Keratinocyte (primary cell): ENCODE data around the gene THRB. TPM values are rescaled to one million over a fixed set of nuclear protein-coding genes. Genes with fewer than 3 reads are reported as not detected.
A peak's percentile ranks its signal among the peaks of the same experiment; 100 is the strongest.

Experiments used
- DNase-seq: peaks from one replicate; pipeline ENCODE4 v3.0.0-alpha.2; 2011; ENCODE audit warnings: low read depth, missing footprints, low spot score
- FAIRE-seq: peaks from 2 replicates; lab custom pipeline; 2011; peaks lifted over from hg19 to GRCh38; lab: Jason Lieb, UNC
- H2AFZ ChIP-seq: 2 replicates; pipeline ENCODE4 v1.6.0; 2012; ENCODE audit warnings: low read length, control low read depth, inconsistent platforms; ENCODE audit not compliant: control insufficient read depth
- H3K27ac ChIP-seq: 2 replicates; pipeline ENCODE4 v1.5.1; 2011; ENCODE audit warnings: low read length; ENCODE audit not compliant: control insufficient read depth, insufficient read depth
- H3K27me3 ChIP-seq: 3 replicates; pipeline ENCODE4 v1.6.0; 2011; ENCODE audit warnings: low read length; ENCODE audit not compliant: control insufficient read depth, insufficient read depth; ENCODE audit errors: extremely low read depth
- H3K36me3 ChIP-seq, 2 experiments: 2 replicates in 1 of 2; 3 replicates in 1 of 2; pipeline ENCODE4 v1.5.1; 2011; ENCODE audit warnings: low read length in 2 of 2, mild to moderate bottlenecking in 1 of 2; ENCODE audit not compliant: control insufficient read depth in 2 of 2, insufficient read depth in 2 of 2; ENCODE audit errors: extremely low read depth in 1 of 2
- H3K4me1 ChIP-seq: 3 replicates; pipeline ENCODE4 v1.5.1; 2011; ENCODE audit warnings: low read length; ENCODE audit not compliant: control insufficient read depth, insufficient read depth; ENCODE audit errors: extremely low read depth
- H3K4me2 ChIP-seq: 3 replicates; pipeline ENCODE4 v1.6.0; 2011; ENCODE audit warnings: low read depth, low read length; ENCODE audit not compliant: control insufficient read depth, insufficient read depth; ENCODE audit errors: extremely low read depth
- H3K4me3 ChIP-seq, 3 experiments: fragments of 200-600 bp in 1 of 3; sonication (generic) in 1 of 3; 2 replicates in 2 of 3; 3 replicates in 1 of 3; pipeline ENCODE4 v1.5.1; 2011 to 2016; ENCODE audit warnings: low read length in 3 of 3, mild to moderate bottlenecking in 3 of 3, control low read depth in 2 of 3, inconsistent platforms in 1 of 3, low read depth in 1 of 3, mixed read lengths in 1 of 3, mixed run types in 1 of 3, moderate library complexity in 1 of 3; ENCODE audit not compliant: control insufficient read depth in 2 of 3, insufficient read depth in 2 of 3; ENCODE audit errors: extremely low read depth in 1 of 3
- H3K79me2 ChIP-seq: 2 replicates; pipeline ENCODE4 v1.6.0; 2012; ENCODE audit warnings: low read length; ENCODE audit not compliant: control insufficient read depth, insufficient read depth
- H3K9ac ChIP-seq: 3 replicates; pipeline ENCODE4 v1.6.0; 2011; ENCODE audit warnings: low read length; ENCODE audit not compliant: control insufficient read depth, insufficient read depth; ENCODE audit errors: extremely low read depth
- H3K9me1 ChIP-seq: 3 replicates; pipeline ENCODE4 v1.6.0; 2011; ENCODE audit warnings: low read length; ENCODE audit not compliant: control insufficient read depth, insufficient read depth; ENCODE audit errors: extremely low read depth
- H3K9me3 ChIP-seq: 2 replicates; pipeline ENCODE4 v1.5.1; 2012; ENCODE audit warnings: low read depth, low read length; ENCODE audit not compliant: control insufficient read depth
- H4K20me1 ChIP-seq: 3 replicates; pipeline ENCODE4 v1.6.0; 2011; ENCODE audit warnings: low read length; ENCODE audit not compliant: control insufficient read depth, insufficient read depth; ENCODE audit errors: extremely low read depth
- CTCF ChIP-seq, 3 experiments: IDR thresholded peaks in 1 of 3; conservative IDR thresholded peaks in 1 of 3; optimal IDR thresholded peaks in 1 of 3; 2 replicates in 2 of 3; 3 replicates in 1 of 3; pipeline versions ENCODE3 to v1.5.1; 2011; ENCODE audit warnings: low read length in 3 of 3, mild to moderate bottlenecking in 3 of 3, moderate library complexity in 2 of 3, control low read depth in 1 of 3, inconsistent platforms in 1 of 3; ENCODE audit not compliant: insufficient read depth in 2 of 3; ENCODE audit errors: extremely low read depth in 1 of 3
- EZH2 ChIP-seq: IDR thresholded peaks from one replicate; pipeline ENCODE4 v1.6.1; 2012; ENCODE audit warnings: inconsistent platforms, mild to moderate bottlenecking, low read length, moderate library complexity
- dilution Hi-C: fragments of 300-500 bp; cut with MboI; formaldehyde crosslinking; loops from one replicate; pipeline ENCODE4 v1.7.0; 2020; ENCODE audit warnings: low sequenced_read_pairs; ENCODE audit not compliant: extremely low pct_ligation_motif_present
- polyA plus RNA-seq, 5 experiments: library from polyadenylated mRNA; depleted of rRNA in 3 of 5; stranded (reverse) in 3 of 5; stranded (forward) in 1 of 5; unstranded in 1 of 5; fragments of >200 nt; gene quantifications; 1 replicate in 1 of 5; 2 replicates in 3 of 5; 3 replicates in 1 of 5; pipeline versions ENCODE4 v1.2.1 to v1.2.3, GENCODE V29; 2011 to 2012; ENCODE audit warnings: missing spikeins in 2 of 5, low read depth in 1 of 5, low replicate concordance in 1 of 5

Gene THRB
- polyA plus RNA-seq, 1 donor (not counting 4 experiments of a cell fraction or from before 2014, with no cell fraction given): 2.6 TPM

- no peaks in the 10 kb centered on the region for H3K36me3 ChIP-seq
- H3K9me1 ChIP-seq: no peaks in the 10 kb centered on the region
- H4K20me1 ChIP-seq: no peaks in the 10 kb centered on the region
- no peaks in the 10 kb centered on the region for H3K27me3 ChIP-seq
- no peak overlapping the region for H3K4me3 ChIP-seq
- no peak for DNase-seq
- H3K79me2 ChIP-seq: no peaks in the 10 kb centered on the region
- no peak overlapping the region for H3K4me2 ChIP-seq
- no peak overlapping the region for H3K9ac ChIP-seq
- no peaks in the 10 kb centered on the region for H3K9me3 ChIP-seq
- dilution Hi-C loops: no loop called here
- H2AFZ ChIP-seq: no peak overlapping the region
- TF ChIP-seq CTCF (optimal IDR thresholded peaks at IDR 0.05 in 1 of 3, IDR thresholded peaks at IDR 0.05 in 1 of 3, conservative IDR thresholded peaks at IDR 0.05 in 1 of 3; ENCODE audit: extremely low read depth in 1 of 3, insufficient read depth in 2 of 3, low read length in 3 of 3) (no peak), EZH2 (no peak)
- no peak for FAIRE-seq
- no peak overlapping the region for H3K27ac ChIP-seq
- H3K4me1 ChIP-seq: peaks cover 18% of the 10 kb centered on the region
Observed at GRCh38 chr3:24393316-24393715, 101.3 kb downstream of the THRB start.

GRCh38 chr3:24390169-24391130, 104.2 kb downstream of the THRB start:
- H3K9ac ChIP-seq: no peak overlapping the region
- no peak overlapping the region for H3K4me3 ChIP-seq
- H3K79me2 ChIP-seq: no peaks in the 10 kb centered on the region
- no peaks in the 10 kb centered on the region for H3K36me3 ChIP-seq
- H3K27ac ChIP-seq: no peak overlapping the region
- FAIRE-seq (no peak), DNase-seq (no peak)
- dilution Hi-C loops: no loop called here
- no peaks in the 10 kb centered on the region for H3K9me1 ChIP-seq
- no peaks in the 10 kb centered on the region for H3K9me3 ChIP-seq
- no peaks in the 10 kb centered on the region for H3K27me3 ChIP-seq
- H3K4me1 ChIP-seq: peaks cover 37% of the 10 kb centered on the region
- TF ChIP-seq EZH2 (no peak), CTCF (optimal IDR thresholded peaks at IDR 0.05 in 1 of 3, IDR thresholded peaks at IDR 0.05 in 1 of 3, conservative IDR thresholded peaks at IDR 0.05 in 1 of 3; ENCODE audit: extremely low read depth in 1 of 3, insufficient read depth in 2 of 3, low read length in 3 of 3) (no peak)
- no peak overlapping the region for H2AFZ ChIP-seq
- H4K20me1 ChIP-seq: no peaks in the 10 kb centered on the region
- peak overlapping the region; percentile 55 for H3K4me2 ChIP-seq
